Endothelial cell of umbilical vein (primary cell): Measurements from ENCODE around the gene TMED8. TPM values are rescaled to one million over a fixed set of nuclear protein-coding genes. Genes with fewer than 3 reads are reported as not detected.

Source experiments
- BruUV-seq: library from RNA; stranded (reverse); fragments of 400-500 nt; replicated peaks from 2 replicates; lab custom pipeline; 2021; lab: Mats Ljungman, UMichigan
- CTCF ChIA-PET: fragments of 300-600, 350-600 bp; sonication (Branson Sonifier 250); formaldehyde crosslinking; loops from one replicate; lab custom pipeline; 2021; ENCODE audit warnings: antibody characterized with exemption, inconsistent platforms; lab: Charles Lee
- POLR2A ChIA-PET: fragments of 300-600, 350-600 bp; sonication (Branson Sonifier 250); formaldehyde crosslinking; loops from one replicate; lab custom pipeline; 2021; ENCODE audit warnings: antibody characterized with exemption, inconsistent platforms; lab: Charles Lee
- DNase-seq: peaks from one replicate; pipeline ENCODE4 v3.0.0-alpha.2; 2011; ENCODE audit warnings: low read depth, low spot score
- FAIRE-seq: peaks from 2 replicates; lab custom pipeline; 2011; peaks lifted over from hg19 to GRCh38; lab: Jason Lieb, UNC
- H2AFZ ChIP-seq: 2 replicates; pipeline ENCODE4 v1.6.0; 2012; ENCODE audit warnings: low read depth, low read length, control low read depth, inconsistent platforms
- H3K27ac ChIP-seq: 2 replicates; pipeline ENCODE4 v1.5.1; 2011; ENCODE audit warnings: low read depth, mild to moderate bottlenecking, control low read depth, low read length, moderate library complexity; ENCODE audit not compliant: insufficient read depth
- H3K27me3 ChIP-seq, 2 experiments: 2 replicates each; pipeline versions ENCODE4 v1.6.0 to v1.6.1; 2011; ENCODE audit warnings: low read length in 2 of 2, mixed read lengths in 1 of 2; ENCODE audit not compliant: control insufficient read depth in 2 of 2, insufficient read depth in 2 of 2
- H3K36me3 ChIP-seq, 2 experiments: 2 replicates in 1 of 2; 3 replicates in 1 of 2; pipeline ENCODE4 v1.5.1; 2011; ENCODE audit warnings: low read length in 2 of 2, mild to moderate bottlenecking in 1 of 2, moderate library complexity in 1 of 2; ENCODE audit not compliant: control insufficient read depth in 2 of 2, insufficient read depth in 2 of 2; ENCODE audit errors: extremely low read depth in 1 of 2
- H3K4me1 ChIP-seq: 3 replicates; pipeline ENCODE4 v1.5.1; 2011; ENCODE audit warnings: mild to moderate bottlenecking, low read length; ENCODE audit not compliant: control insufficient read depth, insufficient read depth; ENCODE audit errors: extremely low read depth
- H3K4me2 ChIP-seq: 2 replicates; pipeline ENCODE4 v1.6.1; 2011; ENCODE audit warnings: low read length, control low read depth, mixed read lengths; ENCODE audit not compliant: insufficient read depth
- H3K4me3 ChIP-seq, 3 experiments: fragments of 200-600 bp in 1 of 3; sonication (generic), shearing (Covaris generic) in 1 of 3; replicated peaks in 1 of 3; 2 replicates each; pipeline ENCODE4 v1.5.1; 2011 to 2016; ENCODE audit warnings: control low read depth in 3 of 3, low read length in 3 of 3, mild to moderate bottlenecking in 2 of 3, inconsistent platforms in 1 of 3, low read depth in 1 of 3, moderate library complexity in 1 of 3; ENCODE audit not compliant: insufficient read depth in 1 of 3
- H3K79me2 ChIP-seq: 2 replicates; pipeline ENCODE4 v1.6.0; 2012; ENCODE audit warnings: low read length, inconsistent platforms; ENCODE audit not compliant: control insufficient read depth, insufficient read depth
- H3K9ac ChIP-seq: replicated peaks from 2 replicates; pipeline ENCODE3; 2011; ENCODE audit warnings: low read length, control low read depth; ENCODE audit not compliant: insufficient read depth; ENCODE audit errors: extremely low read depth
- H3K9me1 ChIP-seq: replicated peaks from 3 replicates; pipeline ENCODE4 v1.6.0; 2011; ENCODE audit warnings: mild to moderate bottlenecking, low read length; ENCODE audit not compliant: control insufficient read depth, insufficient read depth; ENCODE audit errors: extremely low read depth
- H3K9me3 ChIP-seq: replicated peaks from 2 replicates; pipeline ENCODE4 v1.5.1; 2012; ENCODE audit warnings: low read length, inconsistent platforms; ENCODE audit not compliant: control insufficient read depth, insufficient read depth
- H4K20me1 ChIP-seq: replicated peaks from 2 replicates; pipeline ENCODE3; 2011; ENCODE audit warnings: mild to moderate bottlenecking, low read length; ENCODE audit not compliant: control insufficient read depth, insufficient read depth; ENCODE audit errors: extremely low read depth
- CTCF ChIP-seq, 2 donors: IDR thresholded peaks; 1 replicate in 1 of 2; 2 replicates in 1 of 2; pipeline ENCODE4 v1.5.1; 2011; ENCODE audit warnings: low read length in 2 of 2, mild to moderate bottlenecking in 2 of 2, moderate library complexity in 2 of 2, control low read depth in 1 of 2, inconsistent platforms in 1 of 2, low read depth in 1 of 2; ENCODE audit not compliant: insufficient read depth in 1 of 2; ENCODE audit errors: extremely low read depth in 1 of 2
- EZH2 ChIP-seq: IDR thresholded peaks from 2 replicates; pipeline ENCODE4 v1.6.1; 2012; ENCODE audit warnings: borderline replicate concordance, low read depth, mild to moderate bottlenecking, moderate library complexity, low read length, inconsistent platforms; ENCODE audit not compliant: severe bottlenecking
- FOS ChIP-seq: IDR thresholded peaks from 2 replicates; pipeline ENCODE4 v1.6.1; 2011; ENCODE audit warnings: mild to moderate bottlenecking, low read length, moderate library complexity, borderline replicate concordance; ENCODE audit not compliant: insufficient read depth
- GATA2 ChIP-seq: IDR thresholded peaks from 2 replicates; pipeline ENCODE4 v1.7.0; 2011; ENCODE audit warnings: low read depth, mild to moderate bottlenecking, moderate library complexity, mixed read lengths, low read length; ENCODE audit not compliant: insufficient read length, insufficient read depth
- JUN ChIP-seq: IDR thresholded peaks from 2 replicates; pipeline ENCODE4 v1.6.1; 2011; ENCODE audit warnings: borderline replicate concordance, low read depth; ENCODE audit not compliant: insufficient read length, insufficient read depth
- MAX ChIP-seq: IDR thresholded peaks from 2 replicates; pipeline ENCODE4 v1.6.1; 2011; ENCODE audit not compliant: insufficient read depth, insufficient read length
- MYC ChIP-seq: IDR thresholded peaks from one replicate; pipeline ENCODE4 v1.6.1; 2011; ENCODE audit warnings: mild to moderate bottlenecking, low read depth, low read length
- POLR2A ChIP-seq: IDR thresholded peaks from 2 replicates; pipeline ENCODE4 v1.6.1; 2012; ENCODE audit warnings: low read depth, mild to moderate bottlenecking, control low read depth, low read length
- POLR2AphosphoS5 ChIP-seq: IDR thresholded peaks from 2 replicates; pipeline ENCODE4 v1.6.1; 2012; ENCODE audit warnings: low read depth, mild to moderate bottlenecking, control low read depth, low read length, moderate library complexity; ENCODE audit not compliant: insufficient read depth
- dilution Hi-C: fragments of 300-500 bp; cut with MboI; formaldehyde crosslinking; loops from one replicate; pipeline ENCODE4 v1.15.0; 2019; ENCODE audit warnings: low sequenced_read_pairs; ENCODE audit not compliant: extremely low pct_ligation_motif_present
- intact Hi-C: fragments of 100-400 bp; cut with micrococcal nuclease; formaldehyde crosslinking; loops from one replicate; pipeline ENCODE4 v1.10.0; 2022
- polyA plus RNA-seq, 4 experiments: library from polyadenylated mRNA; depleted of rRNA in 3 of 4; stranded (reverse) in 3 of 4; unstranded in 1 of 4; fragments of >200 nt; gene quantifications; 2 replicates each; pipeline versions ENCODE4 v1.2.1 to v1.2.3, GENCODE V29; 2011 to 2012; ENCODE audit warnings: missing spikeins in 1 of 4
- total RNA-seq: library from RNA; stranded (reverse); gene quantifications from 2 replicates; pipeline ENCODE4 v1.2.3, GENCODE V29; 2021

Gene TMED8
- total and polyA plus RNA-seq, 2 donors (not counting 3 experiments of a cell fraction or from before 2014, with no cell fraction given) = 5.2 to 12.6 TPM

DNA sequence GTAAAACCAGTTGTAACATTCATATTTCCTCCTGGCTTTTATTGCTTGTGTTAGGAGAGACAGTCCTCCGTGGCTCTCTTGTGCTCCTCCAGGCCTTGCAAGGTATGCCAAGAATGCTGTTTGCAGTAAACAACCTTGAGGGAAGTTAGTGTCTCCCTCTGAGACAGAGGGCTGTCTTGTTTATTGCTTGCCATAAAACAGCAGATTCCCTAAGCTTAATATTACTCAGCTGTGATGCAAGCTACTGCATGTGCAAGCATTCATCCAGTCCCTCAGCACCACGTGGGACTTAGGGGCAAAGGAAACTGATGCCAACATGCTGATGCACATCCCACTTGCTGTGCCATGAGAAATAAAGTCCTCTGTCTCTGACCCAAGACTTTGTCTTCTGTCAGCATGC is 62.9 kb downstream of the TMED8 start:
- H2AFZ ChIP-seq = no peak overlapping the region
- H3K4me3 ChIP-seq = no peak overlapping the region
- no peaks in the 10 kb centered on the region for H4K20me1 ChIP-seq
- dilution Hi-C loops = no loop called here
- intact Hi-C loops = no loop called here
- DNase-seq = no peak
- TF ChIP-seq GATA2 = no peak
- TF ChIP-seq EZH2 = no peak
- TF ChIP-seq CTCF (IDR thresholded peaks at IDR 0.05; ENCODE audit: extremely low read depth in 1 of 2, insufficient read depth in 1 of 2, low read depth in 1 of 2, low read length in 2 of 2) = no peak
- no peak for TF ChIP-seq JUN
- TF ChIP-seq MAX = no peak
- no peak for TF ChIP-seq MYC
- TF ChIP-seq POLR2A = no peak
- no peak for TF ChIP-seq FOS
- no peak for TF ChIP-seq POLR2AphosphoS5
- POLR2A ChIA-PET = no interaction called here
- FAIRE-seq = no peak
- H3K9me3 ChIP-seq = no peaks in the 10 kb centered on the region
- H3K27ac ChIP-seq = no peak overlapping the region
- H3K4me2 ChIP-seq = no peak overlapping the region
- no peaks in the 10 kb centered on the region for H3K4me1 ChIP-seq
- peaks cover 13% of the 10 kb centered on the region for H3K79me2 ChIP-seq
- CTCF ChIA-PET = interaction anchor here (2.3 to 6.0 kb wide), 3 partner anchors 12 to 161 kb away, joined by 12 to 515 read pairs (median 212); no protein-coding TSS in a partner anchor
- no peaks in the 10 kb centered on the region for H3K27me3 ChIP-seq
- no peaks in the 10 kb centered on the region for H3K9me1 ChIP-seq
- H3K9ac ChIP-seq = no peak overlapping the region
- no TSS peak for BruUV-seq
- H3K36me3 ChIP-seq = no peaks in the 10 kb centered on the region
